ENCODE measurements around the gene NTM. TPM values are rescaled to one million over a fixed set of nuclear protein-coding genes. Genes with fewer than 3 reads are reported as not detected.

NTM gene
- total RNA-seq, 2 donors from 2014 or later, result 1.7 to 3.6 TPM

DNA sequence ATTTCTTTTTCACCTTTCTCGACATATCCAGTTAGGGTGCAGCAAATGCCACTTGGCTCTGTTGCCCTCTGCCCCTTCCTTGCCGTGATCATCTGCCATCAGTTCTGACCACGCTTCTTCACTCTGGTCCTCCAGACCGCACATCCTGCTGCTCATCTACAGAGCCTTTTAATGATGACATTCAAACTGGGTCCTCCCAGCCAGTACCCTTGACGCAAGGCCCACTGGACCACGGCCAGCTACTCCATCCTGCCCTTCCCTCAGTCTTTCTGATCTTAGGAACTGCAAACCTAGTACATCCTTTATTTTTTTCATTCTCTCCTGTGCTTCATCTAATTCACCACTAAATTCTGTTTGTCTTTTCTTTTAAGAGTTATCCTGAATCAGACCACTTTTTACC, 551.8 kb downstream of the NTM start:
- Mint-ChIP-seq H3K36me3 (ENCODE audit: low read depth) (no peaks in the 10 kb centered on the region), H3K27me3 (ENCODE audit: insufficient read depth) (no peaks in the 10 kb centered on the region), H3K9me3 (no peaks in the 10 kb centered on the region), H3K27ac (no peak overlapping the region), H3K4me3 (no peak overlapping the region), H3K4me1 (no peaks in the 10 kb centered on the region)
- no peak for DNase-seq
- no peak overlapping the region for H3K9ac ChIP-seq (ENCODE audit: extremely low read depth, low read length, poor library complexity, severe bottlenecking)
- no peak overlapping the region for H3K4me3 ChIP-seq (ENCODE audit: low read length)
- no peaks in the 10 kb centered on the region for H3K9me3 ChIP-seq (ENCODE audit: control insufficient read depth, low read length)
- TF ChIP-seq, protein P1, sequence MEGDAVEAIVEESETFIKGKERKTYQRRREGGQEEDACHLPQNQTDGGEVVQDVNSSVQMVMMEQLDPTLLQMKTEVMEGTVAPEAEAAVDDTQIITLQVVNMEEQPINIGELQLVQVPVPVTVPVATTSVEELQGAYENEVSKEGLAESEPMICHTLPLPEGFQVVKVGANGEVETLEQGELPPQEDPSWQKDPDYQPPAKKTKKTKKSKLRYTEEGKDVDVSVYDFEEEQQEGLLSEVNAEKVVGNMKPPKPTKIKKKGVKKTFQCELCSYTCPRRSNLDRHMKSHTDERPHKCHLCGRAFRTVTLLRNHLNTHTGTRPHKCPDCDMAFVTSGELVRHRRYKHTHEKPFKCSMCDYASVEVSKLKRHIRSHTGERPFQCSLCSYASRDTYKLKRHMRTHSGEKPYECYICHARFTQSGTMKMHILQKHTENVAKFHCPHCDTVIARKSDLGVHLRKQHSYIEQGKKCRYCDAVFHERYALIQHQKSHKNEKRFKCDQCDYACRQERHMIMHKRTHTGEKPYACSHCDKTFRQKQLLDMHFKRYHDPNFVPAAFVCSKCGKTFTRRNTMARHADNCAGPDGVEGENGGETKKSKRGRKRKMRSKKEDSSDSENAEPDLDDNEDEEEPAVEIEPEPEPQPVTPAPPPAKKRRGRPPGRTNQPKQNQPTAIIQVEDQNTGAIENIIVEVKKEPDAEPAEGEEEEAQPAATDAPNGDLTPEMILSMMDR (conservative IDR thresholded peaks at IDR 0.05), result no peak
- H3K27ac ChIP-seq (ENCODE audit: low read depth, low read length), result no peak overlapping the region
- H3K36me3 ChIP-seq (ENCODE audit: control insufficient read depth, insufficient read depth, low read length), result no peaks in the 10 kb centered on the region
- H3K27me3 ChIP-seq (ENCODE audit: control insufficient read depth, insufficient read depth, low read length, poor library complexity, severe bottlenecking), result no peaks in the 10 kb centered on the region
- WGBS, 2 experiments (ENCODE audit: insufficient coverage in 1 of 2, insufficient read length in 1 of 2), result 93 to 96% methylated on average over 5 to 6 of the region's 6 CpGs
- H3K4me1 ChIP-seq (ENCODE audit: control insufficient read depth, insufficient read depth, low read length), result no peaks in the 10 kb centered on the region

DNA sequence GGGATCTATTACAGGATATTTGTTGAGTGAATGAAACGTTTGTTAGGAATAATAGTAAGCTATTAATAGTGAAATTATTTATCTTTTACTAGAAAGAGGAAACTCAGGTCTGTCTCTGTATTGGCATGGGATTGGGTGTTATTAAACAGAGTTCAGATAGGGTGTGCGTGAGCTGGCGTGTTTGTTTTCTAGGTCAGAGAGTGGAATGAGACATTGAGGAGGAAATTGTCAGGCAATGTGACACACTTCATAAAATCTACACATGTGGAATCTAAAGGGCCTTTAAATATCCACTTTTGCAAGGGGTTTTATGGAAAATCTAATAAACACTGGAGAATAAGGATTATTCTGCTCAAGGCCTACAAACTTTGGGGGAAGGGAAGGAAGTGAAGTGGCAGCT, 552.9 kb downstream of the NTM start:
- TF ChIP-seq, protein P1 (conservative IDR thresholded peaks at IDR 0.05), result no peak
- H3K36me3 Mint-ChIP-seq (ENCODE audit: low read depth), result no peaks in the 10 kb centered on the region
- H3K4me3 Mint-ChIP-seq, result no peak overlapping the region
- DNase-seq, result no peak
- H3K4me1 Mint-ChIP-seq, result no peaks in the 10 kb centered on the region
- no peaks in the 10 kb centered on the region for H3K27me3 ChIP-seq (ENCODE audit: control insufficient read depth, insufficient read depth, low read length, poor library complexity, severe bottlenecking)
- H3K9ac ChIP-seq (ENCODE audit: extremely low read depth, low read length, poor library complexity, severe bottlenecking), result no peak overlapping the region
- H3K9me3 ChIP-seq (ENCODE audit: control insufficient read depth, low read length), result no peaks in the 10 kb centered on the region
- H3K9me3 Mint-ChIP-seq, result no peaks in the 10 kb centered on the region
- H3K36me3 ChIP-seq (ENCODE audit: control insufficient read depth, insufficient read depth, low read length), result no peaks in the 10 kb centered on the region
- no peaks in the 10 kb centered on the region for H3K4me1 ChIP-seq (ENCODE audit: control insufficient read depth, insufficient read depth, low read length)
- H3K27me3 Mint-ChIP-seq (ENCODE audit: insufficient read depth), result no peaks in the 10 kb centered on the region
- no peak overlapping the region for H3K4me3 ChIP-seq (ENCODE audit: low read length)
- H3K27ac Mint-ChIP-seq, result no peak overlapping the region
- WGBS, 2 experiments (ENCODE audit: insufficient coverage in 1 of 2, insufficient read length in 1 of 2), result 78% methylated on average over 3 of the region's 3 CpGs; no CpG with 5 or more reads in 1 of the 2 experiments
- H3K27ac ChIP-seq (ENCODE audit: low read depth, low read length), result no peak overlapping the region

DNA sequence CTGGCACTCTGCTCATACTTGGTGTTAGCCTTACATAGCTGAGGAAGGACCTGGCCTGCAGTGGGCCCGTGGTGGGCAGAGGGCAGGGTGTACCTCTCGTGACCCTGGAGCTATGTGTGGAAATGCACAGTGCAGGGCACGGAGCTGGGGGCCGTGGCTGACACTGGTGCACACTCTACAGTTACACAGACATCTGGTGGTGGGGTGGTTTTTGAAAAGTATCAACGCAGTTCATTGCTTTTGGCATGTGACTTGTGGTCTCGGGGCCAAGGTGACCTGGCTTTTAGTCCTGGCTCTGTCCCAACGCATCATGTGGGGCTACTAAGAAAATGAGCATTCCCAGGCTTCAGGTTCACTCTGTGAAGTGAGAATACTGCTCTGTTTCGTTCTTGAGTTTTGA, 553.6 kb downstream of the NTM start:
- Histone ChIP-seq H3K27ac (ENCODE audit: low read depth, low read length) (no peak overlapping the region), H3K9me3 (ENCODE audit: control insufficient read depth, low read length) (no peaks in the 10 kb centered on the region), H3K9ac (ENCODE audit: extremely low read depth, low read length, poor library complexity, severe bottlenecking) (no peak overlapping the region), H3K27me3 (ENCODE audit: control insufficient read depth, insufficient read depth, low read length, poor library complexity, severe bottlenecking) (no peaks in the 10 kb centered on the region), H3K36me3 (ENCODE audit: control insufficient read depth, insufficient read depth, low read length) (no peaks in the 10 kb centered on the region), H3K4me3 (ENCODE audit: low read length) (no peak overlapping the region), H3K4me1 (ENCODE audit: control insufficient read depth, insufficient read depth, low read length) (no peaks in the 10 kb centered on the region)
- peak overlapping the region; percentile 18 for H3K27ac Mint-ChIP-seq
- DNase-seq, result no peak
- H3K27me3 Mint-ChIP-seq (ENCODE audit: insufficient read depth), result no peaks in the 10 kb centered on the region
- no peaks in the 10 kb centered on the region for H3K9me3 Mint-ChIP-seq
- H3K4me3 Mint-ChIP-seq, result no peak overlapping the region
- no peaks in the 10 kb centered on the region for H3K36me3 Mint-ChIP-seq (ENCODE audit: low read depth)
- 83 to 88% methylated on average over 5 to 8 of the region's 8 CpGs for WGBS, 2 experiments (ENCODE audit: insufficient coverage in 1 of 2, insufficient read length in 1 of 2)
- no peaks in the 10 kb centered on the region for H3K4me1 Mint-ChIP-seq
- TF ChIP-seq, protein P1 (conservative IDR thresholded peaks at IDR 0.05), result no peak
